Measurements from ENCODE around the gene DLG1. TPM values are rescaled to one million over a fixed set of nuclear protein-coding genes. Genes with fewer than 3 reads are reported as not detected.
"Not testable (repeated sequence)": the region's sequence is repeated elsewhere in the genome, so short reads cannot be mapped to it uniquely, and the experiment has no call there.

Gene DLG1
- total RNA-seq, 1 donor from 2014 or later, result 44.6 TPM

- ATAC-seq, result no peak
- intact Hi-C loops (cut with micrococcal nuclease), result no loop called here
- DNase-seq, result no peak
These were observed 4.7 kb downstream of the DLG1 start for GRCh38 chr3:197293605-197294237.

GRCh38 chr3:197292648-197293047, 5.8 kb downstream of the DLG1 start:
- ATAC-seq, result no peak
- DNase-seq, result no peak
- intact Hi-C loops (cut with micrococcal nuclease), result no loop called here

- ATAC-seq, result no peak
- intact Hi-C loops (cut with micrococcal nuclease), result no loop called here
- DNase-seq, result no peak
These were observed 6.2 kb downstream of the DLG1 start for GRCh38 chr3:197292083-197292646.

GRCh38 chr3:197289726-197290125, 8.7 kb downstream of the DLG1 start:
- no peak for ATAC-seq
- intact Hi-C loops (cut with micrococcal nuclease), result no loop called here
- DNase-seq, result no peak

GRCh38 chr3:197286678-197287077, 11.7 kb downstream of the DLG1 start:
- intact Hi-C loops (cut with micrococcal nuclease), result no loop called here
- ATAC-seq, result no peak

GRCh38 chr3:197285557-197285956, 12.9 kb downstream of the DLG1 start:
- intact Hi-C loops (cut with micrococcal nuclease), result no loop called here
- ATAC-seq (no peak), DNase-seq (no peak)

More at GRCh38 chr3:197286678-197287077, 11.7 kb downstream of the DLG1 start:
- DNase-seq, result no peak

GRCh38 chr3:197283045-197283444, 15.4 kb downstream of the DLG1 start:
- DNase-seq (no peak), ATAC-seq (no peak)
- intact Hi-C loops (cut with micrococcal nuclease), result no loop called here

- no peak for DNase-seq
- intact Hi-C loops (cut with micrococcal nuclease), result no loop called here
- no peak for ATAC-seq
These were observed 16.6 kb downstream of the DLG1 start for GRCh38 chr3:197281849-197282248.

GRCh38 chr3:197280156-197280555, 18.3 kb downstream of the DLG1 start:
- intact Hi-C loops (cut with micrococcal nuclease), result no loop called here
- DNase-seq (no peak), ATAC-seq (no peak)

- no peak for ATAC-seq
- intact Hi-C loops (cut with micrococcal nuclease), result no loop called here
These were observed 19.5 kb downstream of the DLG1 start for GRCh38 chr3:197278933-197279332.

GRCh38 chr3:197276808-197277207, 21.6 kb downstream of the DLG1 start:
- intact Hi-C loops (cut with micrococcal nuclease); ATAC-seq; DNase-seq: not testable (repeated sequence)

More at GRCh38 chr3:197278933-197279332, 19.5 kb downstream of the DLG1 start:
- no peak for DNase-seq

- intact Hi-C loops (cut with micrococcal nuclease), result no loop called here
- DNase-seq, result no peak
- ATAC-seq, result no peak
These were observed 27.7 kb downstream of the DLG1 start for GRCh38 chr3:197270558-197271317.

GRCh38 chr3:197269024-197269423, 29.4 kb downstream of the DLG1 start:
- ATAC-seq (no peak), DNase-seq (no peak)
- intact Hi-C loops (cut with micrococcal nuclease), result no loop called here

GRCh38 chr3:197268294-197268693, 30.1 kb downstream of the DLG1 start:
- ATAC-seq, result peak; percentile 57

GRCh38 chr3:197266331-197266730, 32.1 kb downstream of the DLG1 start:
- ATAC-seq (no peak), DNase-seq (no peak)
- intact Hi-C loops (cut with micrococcal nuclease), result no loop called here

More at GRCh38 chr3:197268294-197268693, 30.1 kb downstream of the DLG1 start:
- no peak for DNase-seq
- intact Hi-C loops (cut with micrococcal nuclease), result no loop called here

- intact Hi-C loops (cut with micrococcal nuclease), result no loop called here
- DNase-seq (no peak), ATAC-seq (no peak)
These were observed 35.7 kb downstream of the DLG1 start for GRCh38 chr3:197262709-197263108.

GRCh38 chr3:197261164-197261509, 37.3 kb downstream of the DLG1 start:
- ATAC-seq (peak; percentile 14), DNase-seq (no peak)
- intact Hi-C loops (cut with micrococcal nuclease), result no loop called here

GRCh38 chr3:197260491-197261163, 37.8 kb downstream of the DLG1 start:
- DNase-seq (no peak), ATAC-seq (no peak)
- intact Hi-C loops (cut with micrococcal nuclease), result no loop called here

GRCh38 chr3:197259096-197259495, 39.3 kb downstream of the DLG1 start:
- ATAC-seq, result no peak
- DNase-seq, result no peak
- intact Hi-C loops (cut with micrococcal nuclease), result loop anchor here (10.0 kb wide), 1 partner anchor 196 kb away; no protein-coding TSS in a partner anchor

Data from left ventricle myocardium superior (tissue), 1 donor.